ENCODE measurements around the gene BBOF1.

Gene BBOF1

GRCh38 chr14:74029136-74029535, 10.0 kb downstream of the BBOF1 start:
- no peak for DNase-seq (ENCODE audit: low read depth)

GRCh38 chr14:74034572-74034971, 15.4 kb downstream of the BBOF1 start:
- no peak for DNase-seq (ENCODE audit: low read depth)

GRCh38 chr14:74035556-74035955, 16.4 kb downstream of the BBOF1 start:
- no peak for DNase-seq (ENCODE audit: low read depth)

GRCh38 chr14:74038020-74038859, 19.1 kb downstream of the BBOF1 start:
- DNase-seq (ENCODE audit: low read depth), result no peak

GRCh38 chr14:74042296-74042695, 23.1 kb downstream of the BBOF1 start:
- no peak for DNase-seq (ENCODE audit: low read depth)

- DNase-seq (ENCODE audit: low read depth), result no peak
Measured at GRCh38 chr14:74045522-74045921, 26.4 kb downstream of the BBOF1 start.

GRCh38 chr14:74048281-74048680, 29.1 kb downstream of the BBOF1 start:
- DNase-seq (ENCODE audit: low read depth), result no peak

- DNase-seq (ENCODE audit: low read depth), result no peak
Measured at GRCh38 chr14:74049876-74050495, 30.8 kb downstream of the BBOF1 start.

- DNase-seq (ENCODE audit: low read depth), result no peak
Measured at GRCh38 chr14:74062809-74063150, 43.6 kb downstream of the BBOF1 start.

- no peak for DNase-seq (ENCODE audit: low read depth)
Measured at GRCh38 chr14:74064426-74064825, 45.3 kb downstream of the BBOF1 start.

- no peak for DNase-seq (ENCODE audit: low read depth)
Measured at GRCh38 chr14:74064883-74065282, 45.7 kb downstream of the BBOF1 start.

GRCh38 chr14:74065746-74066575, 46.8 kb downstream of the BBOF1 start:
- DNase-seq (ENCODE audit: low read depth), result no peak

- DNase-seq (ENCODE audit: low read depth), result no peak
Measured at GRCh38 chr14:74077401-74077800, 58.3 kb downstream of the BBOF1 start.

GRCh38 chr14:74080820-74081460, 61.8 kb downstream of the BBOF1 start:
- no peak for DNase-seq (ENCODE audit: low read depth)

GRCh38 chr14:74081491-74081890, 62.3 kb downstream of the BBOF1 start:
- DNase-seq (ENCODE audit: low read depth), result no peak

GRCh38 chr14:74083161-74083560, 64.0 kb downstream of the BBOF1 start:
- DNase-seq (ENCODE audit: low read depth), result no peak

GRCh38 chr14:74083784-74084276, 64.7 kb downstream of the BBOF1 start:
- DNase-seq (ENCODE audit: low read depth), result no peak

GRCh38 chr14:74084277-74085046, 65.3 kb downstream of the BBOF1 start, which contains the start of the genes ALDH6A1 and LIN52:
TSS of gene ALDH6A1 (minus strand) at chr14:74084453. CDS start at chr14:74084394, 59 bp downstream.
TSS of gene LIN52 (plus strand) at chr14:74084956. CDS start at chr14:74084975, 19 bp downstream.
- DNase-seq (ENCODE audit: low read depth), result peak; percentile 100

GRCh38 chr14:74085047-74085637, 66.0 kb downstream of the BBOF1 start:
- no peak for DNase-seq (ENCODE audit: low read depth)

- DNase-seq (ENCODE audit: low read depth), result no peak
Measured at GRCh38 chr14:74085828-74086227, 66.7 kb downstream of the BBOF1 start.

Measured in stimulated activated CD8-positive, alpha-beta memory T cell treated with anti-CD3 and anti-CD28 coated beads, Interleukin-15, amount 100 ng/mL, for 1 hour (primary cell).